Measurements from ENCODE around the gene ATOH8. TPM values are rescaled to one million over a fixed set of nuclear protein-coding genes. Genes with fewer than 3 reads are reported as not detected.

ATOH8 gene
- polyA plus RNA-seq, 2 of the 4 experiments (the other 2 are of a cell fraction) = 1.8 to 20.0 TPM

- TF ChIP-seq JUNB (IDR thresholded peaks at IDR 0.05) (no peak), MAX (IDR thresholded peaks at IDR 0.05) (no peak), ATOH8 (CRISPR knock-in tag; IDR thresholded peaks at IDR 0.05; ENCODE audit: low read depth) (no peak), MYC (IDR thresholded peaks at IDR 0.05; ENCODE audit: borderline replicate concordance, low read length) (no peak), TP53 (CRISPR knock-in tag; IDR thresholded peaks at IDR 0.05) (no peak), RNF2 (IDR thresholded peaks at IDR 0.05; ENCODE audit: borderline replicate concordance, low read depth) (no peak)
- FAIRE-seq (no peak), DNase-seq (ENCODE audit: low read depth in 1 of 2, low spot score in 1 of 2) (peak in 1 of 2 experiments; percentile 31), ATAC-seq (peak in 1 of 2 experiments; percentile 8)
- 79% methylated on average over 9 of the region's 9 CpGs for WGBS (ENCODE audit: missing lambda C conversion rate)
- ChIA-PET CTCF (interaction anchor here (0.9 to 63.0 kb wide), 18 partner anchors 10 to 347 kb away, joined by 3 to 1675 read pairs (median 6); partner anchors contain the start of genes ATOH8, GNLY and ST3GAL5), POLR2A (interaction anchor here (0.7 to 3.1 kb wide), 8 partner anchors 10 to 365 kb away, joined by 3 to 29 read pairs (median 8); partner anchors contain the start of genes ATOH8, POLR1A and PTCD3)
- H3K4me2 ChIP-seq = peak overlapping the region; percentile 95
- H3K9me3 ChIP-seq = peaks cover 9% of the 10 kb centered on the region
- H3K4me1 ChIP-seq = peaks cover 60% of the 10 kb centered on the region
- peak overlapping the region; percentile 93 to 97 for H3K27ac ChIP-seq
- H3K4me3 ChIP-seq = no peak overlapping the region
Observed at GRCh38 chr2:85741211-85741832, 12.5 kb upstream of the ATOH8 start.

GRCh38 chr2:85741833-85742455 is 11.8 kb upstream of the ATOH8 start:
- H3K9me3 ChIP-seq = peaks cover 9% of the 10 kb centered on the region
- TF ChIP-seq RARB (CRISPR knock-in tag; IDR thresholded peaks at IDR 0.05) = peak; percentile 97
- TF ChIP-seq E2F6 (IDR thresholded peaks at IDR 0.05; ENCODE audit: borderline replicate concordance, low read depth) = peak; percentile 47
- TF ChIP-seq RFX5 (IDR thresholded peaks at IDR 0.05) = no peak
- no peak for TF ChIP-seq ZFP36 (IDR thresholded peaks at IDR 0.05; ENCODE audit: borderline replicate concordance, partially characterized antibody)
- no peak for TF ChIP-seq CHD4 (IDR thresholded peaks at IDR 0.05; ENCODE audit: borderline replicate concordance)
- peak; percentile 89 for TF ChIP-seq MAX (IDR thresholded peaks at IDR 0.05)
- TF ChIP-seq EHMT2 (IDR thresholded peaks at IDR 0.05; ENCODE audit: low read depth) = no peak
- no peak for TF ChIP-seq REST (IDR thresholded peaks at IDR 0.05)
- peak; percentile 55; the same call in 1 of the 2 replicates for TF ChIP-seq PBX3 (IDR thresholded peaks at IDR 0.05)
- TF ChIP-seq FOXS1 (CRISPR knock-in tag; IDR thresholded peaks at IDR 0.05) = 0 out of 2 replicates have a peak, but pooled peaks have one; percentile 31
- TF ChIP-seq HMGXB4 (CRISPR knock-in tag; IDR thresholded peaks at IDR 0.05; ENCODE audit: borderline replicate concordance) = no peak
- TF ChIP-seq MYC (IDR thresholded peaks at IDR 0.05; ENCODE audit: borderline replicate concordance, low read length) = peak; percentile 75
- peak; percentile 12; the same call in 1 of the 2 replicates for TF ChIP-seq ZNF302 (CRISPR knock-in tag; IDR thresholded peaks at IDR 0.05)
- TF ChIP-seq NFE2L2 (conservative IDR thresholded peaks at IDR 0.05; ENCODE audit: low read length) = no peak
- TF ChIP-seq ESRRA (IDR thresholded peaks at IDR 0.05; ENCODE audit: borderline replicate concordance, low read length) = no peak
- peak; percentile 52; the same call in 1 of the 2 replicates for TF ChIP-seq BHLHE40 (IDR thresholded peaks at IDR 0.05; ENCODE audit: low read depth, low read length)
- TF ChIP-seq JUN (IDR thresholded peaks at IDR 0.05) = no peak; a peak in 3 of 5 replicates
- no peak for TF ChIP-seq SREBF2 (IDR thresholded peaks at IDR 0.05)
- peak; percentile 50; the same call in 1 of the 2 replicates for TF ChIP-seq EHF (CRISPR knock-in tag; IDR thresholded peaks at IDR 0.05)
- TF ChIP-seq NPAS2 (CRISPR knock-in tag; IDR thresholded peaks at IDR 0.05; ENCODE audit: borderline replicate concordance) = no peak
- peak; percentile 27 for TF ChIP-seq SMC3 (IDR thresholded peaks at IDR 0.05)

More at GRCh38 chr2:85741833-85742455, 11.8 kb upstream of the ATOH8 start:
- peaks cover 60% of the 10 kb centered on the region for H3K4me1 ChIP-seq
- ChIA-PET CTCF (interaction anchor here (0.7 to 63.0 kb wide), 25 partner anchors 9 to 346 kb away, joined by 3 to 1675 read pairs (median 5); partner anchors contain the start of genes ATOH8, GNLY and ST3GAL5), POLR2A (interaction anchor here (0.7 to 3.1 kb wide), 9 partner anchors 9 to 364 kb away, joined by 3 to 29 read pairs (median 5); partner anchors contain the start of genes ATOH8, POLR1A and PTCD3)
- H3K27ac ChIP-seq = peak overlapping the region; percentile 93 to 97
- H3K4me3 ChIP-seq = peak overlapping the region; percentile 21; the same call in 2 of the 3 replicates
- DNase-seq (ENCODE audit: low read depth in 1 of 2, low spot score in 1 of 2) = peak; percentile 73 to 92
- 1% methylated on average over 18 of the region's 19 CpGs for WGBS (ENCODE audit: missing lambda C conversion rate)
- no peak for FAIRE-seq
- ATAC-seq = peak; percentile 81 to 86
- H3K4me2 ChIP-seq = peak overlapping the region; percentile 95

All from A549 (cell line).